NB4 (cell line): ENCODE data around the gene ZNF407.

Experiments used
- CTCF ChIP-seq: IDR thresholded peaks from one replicate; pipeline ENCODE4 v1.5.1; 2012; ENCODE audit warnings: low read depth, low read length
- POLR2A ChIP-seq: IDR thresholded peaks from 2 replicates; pipeline ENCODE4 v1.6.1; 2011; ENCODE audit warnings: mild to moderate bottlenecking; ENCODE audit not compliant: insufficient read length; ENCODE audit errors: extremely low read depth

GRCh38 chr18:74996996-74997395, 399.3 kb downstream of the ZNF407 start:
- TF ChIP-seq POLR2A = no peak
- no peak for TF ChIP-seq CTCF
